Medulla oblongata (tissue), 1 donor: ENCODE measurements around the gene JAKMIP1.
A peak's percentile ranks its signal among the peaks of the same experiment; 100 is the strongest.

ENCODE experiments used
- DNase-seq: peaks from one replicate; pipeline ENCODE4 v3.0.0-alpha.2; 2015; ENCODE audit errors: extremely low spot score

Gene JAKMIP1

DNA sequence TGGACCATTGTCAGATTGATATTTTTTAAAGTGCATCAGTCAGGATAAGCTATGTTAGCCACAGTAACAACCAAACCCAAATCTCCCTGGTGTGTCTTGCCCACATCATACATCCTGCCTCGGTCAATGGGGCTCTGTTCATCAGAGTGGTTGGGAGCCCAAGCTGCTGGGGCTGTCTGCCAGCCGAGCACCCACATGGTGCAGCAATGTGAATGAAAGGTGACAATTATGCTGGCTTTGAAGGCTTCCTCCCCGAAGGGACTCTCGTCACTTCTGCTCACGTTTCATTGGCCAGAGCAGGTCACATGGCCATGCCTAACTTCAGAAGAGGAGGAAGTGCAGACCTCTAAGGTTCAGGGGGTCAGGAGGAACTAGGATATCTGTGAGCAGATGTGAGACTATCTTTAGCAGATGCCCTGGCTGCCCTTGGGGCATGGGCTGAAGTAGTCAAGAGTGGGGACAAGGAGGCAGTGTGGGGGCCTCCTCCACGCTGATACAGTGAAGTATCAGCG lies 1.3 kb upstream of the JAKMIP1 start:
- DNase-seq: no peak

DNA sequence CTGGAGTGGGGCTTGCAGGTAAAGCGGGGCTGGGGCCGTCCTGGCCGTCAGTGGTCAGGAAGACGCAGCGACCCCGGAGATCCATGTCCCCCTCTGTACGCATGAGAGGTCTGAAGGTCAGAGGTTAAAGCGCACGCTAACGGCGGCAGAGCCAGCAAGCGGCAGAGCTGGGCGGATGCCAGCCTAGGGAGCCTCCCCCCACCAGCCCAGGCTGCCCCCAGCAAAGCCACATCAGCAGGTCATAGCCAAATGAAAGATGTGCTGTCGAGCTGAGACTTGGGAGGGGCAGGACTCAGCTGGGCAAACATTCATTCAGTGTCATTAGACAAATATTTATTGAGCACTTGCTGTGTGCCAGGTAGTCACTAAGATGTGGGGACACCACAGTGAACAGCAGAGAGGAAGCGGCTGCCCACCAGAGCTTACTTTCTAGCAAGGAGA lies 593 bp upstream of the JAKMIP1 start:
- no peak for DNase-seq

DNA sequence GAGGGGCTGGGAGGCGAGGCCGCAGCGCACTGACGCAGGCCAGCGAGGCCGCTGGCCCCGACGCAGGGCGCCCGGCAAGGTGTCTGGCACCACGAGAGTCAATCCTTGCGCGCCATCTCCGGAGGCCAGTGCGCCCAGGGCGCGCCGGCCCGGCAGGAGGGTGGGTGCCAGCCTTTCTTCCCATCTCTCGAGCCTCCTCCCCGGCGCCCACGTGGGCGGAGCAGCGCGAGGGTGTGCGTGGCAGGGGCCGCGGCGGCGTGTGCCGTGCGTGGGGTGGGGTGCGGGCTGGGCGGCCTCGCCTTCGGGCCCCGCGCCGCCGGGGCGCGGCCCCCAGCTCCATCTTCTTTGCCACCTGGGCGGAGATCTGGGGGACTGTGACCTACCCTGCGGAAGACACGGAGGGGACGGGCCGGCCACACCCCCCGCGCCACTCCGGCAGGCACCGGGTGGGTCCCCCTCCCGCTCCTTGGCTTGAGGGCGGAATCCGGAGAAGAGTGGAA lies 877 bp downstream of the JAKMIP1 start:
- DNase-seq: no peak

GRCh38 chr4:6198768-6199421 lies 1.5 kb downstream of the JAKMIP1 start:
- DNase-seq: no peak

- DNase-seq: no peak
Observed at GRCh38 chr4:6198278-6198677, 2.1 kb downstream of the JAKMIP1 start.

GRCh38 chr4:6197433-6198174 lies 2.7 kb downstream of the JAKMIP1 start:
- no peak for DNase-seq

DNA sequence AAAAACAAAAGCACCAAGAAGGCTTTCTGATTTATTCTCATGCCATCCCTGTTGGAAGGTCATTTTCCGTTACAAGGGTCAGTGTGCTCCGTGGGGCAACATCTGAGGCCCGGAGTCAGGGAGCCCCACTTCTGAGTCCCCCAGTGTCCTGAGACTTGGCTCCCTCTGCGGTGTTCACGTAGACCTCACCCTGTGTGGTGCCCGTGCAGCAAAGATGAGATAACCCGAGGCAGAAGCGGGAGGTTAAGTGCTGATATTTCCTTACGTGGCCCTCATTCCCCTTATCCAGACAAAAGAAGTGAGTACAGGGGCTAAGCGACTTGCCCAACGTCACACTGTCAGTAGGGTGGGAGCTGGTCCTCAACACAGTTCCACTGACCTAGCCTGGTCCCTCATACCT lies 3.5 kb downstream of the JAKMIP1 start:
- DNase-seq: no peak

DNA sequence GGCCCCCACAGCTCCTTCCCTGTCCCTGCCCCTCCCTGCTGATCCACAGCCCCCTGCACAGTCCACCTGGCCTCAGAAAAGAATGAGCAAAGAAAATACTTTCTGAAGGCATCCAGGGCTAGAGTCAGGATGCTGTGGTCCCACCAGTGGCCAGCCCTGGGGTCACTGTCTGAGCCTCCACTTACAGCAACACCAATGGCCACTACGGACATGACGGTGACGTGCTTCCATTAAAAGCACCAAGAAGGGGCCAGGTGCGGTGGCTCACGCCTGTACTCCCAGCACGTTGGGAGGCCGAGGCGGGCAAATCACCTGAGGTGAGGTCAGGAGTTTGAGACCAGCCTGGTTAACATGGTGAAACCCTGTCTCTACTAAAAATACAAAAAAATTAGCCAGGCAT lies 4.0 kb downstream of the JAKMIP1 start:
- no peak for DNase-seq

- DNase-seq: no peak
Observed at GRCh38 chr4:6195602-6196319, 4.6 kb downstream of the JAKMIP1 start.

GRCh38 chr4:6194458-6195195 lies 5.7 kb downstream of the JAKMIP1 start:
- DNase-seq: peak; percentile 70

GRCh38 chr4:6193399-6193798 lies 7.0 kb downstream of the JAKMIP1 start:
- no peak for DNase-seq

DNA sequence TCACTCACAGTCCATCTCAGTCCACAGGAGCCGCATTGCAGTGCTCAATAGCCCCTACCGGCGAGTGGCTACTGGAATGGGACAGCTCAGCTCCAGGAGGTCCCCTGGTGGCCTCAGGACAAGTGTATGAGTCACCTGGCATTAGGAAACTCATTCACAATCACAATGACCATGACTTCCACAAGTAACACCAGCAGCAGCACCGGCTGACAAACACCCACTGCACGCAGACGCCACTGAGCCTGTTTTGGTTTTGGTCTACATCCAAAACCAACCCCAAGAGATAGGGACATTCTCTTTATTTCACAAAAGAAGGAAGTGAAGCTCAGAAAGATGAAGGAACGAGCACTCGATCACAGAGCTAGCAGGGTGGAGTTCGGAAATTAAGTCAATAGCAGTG lies 8.1 kb downstream of the JAKMIP1 start:
- no peak for DNase-seq

DNA sequence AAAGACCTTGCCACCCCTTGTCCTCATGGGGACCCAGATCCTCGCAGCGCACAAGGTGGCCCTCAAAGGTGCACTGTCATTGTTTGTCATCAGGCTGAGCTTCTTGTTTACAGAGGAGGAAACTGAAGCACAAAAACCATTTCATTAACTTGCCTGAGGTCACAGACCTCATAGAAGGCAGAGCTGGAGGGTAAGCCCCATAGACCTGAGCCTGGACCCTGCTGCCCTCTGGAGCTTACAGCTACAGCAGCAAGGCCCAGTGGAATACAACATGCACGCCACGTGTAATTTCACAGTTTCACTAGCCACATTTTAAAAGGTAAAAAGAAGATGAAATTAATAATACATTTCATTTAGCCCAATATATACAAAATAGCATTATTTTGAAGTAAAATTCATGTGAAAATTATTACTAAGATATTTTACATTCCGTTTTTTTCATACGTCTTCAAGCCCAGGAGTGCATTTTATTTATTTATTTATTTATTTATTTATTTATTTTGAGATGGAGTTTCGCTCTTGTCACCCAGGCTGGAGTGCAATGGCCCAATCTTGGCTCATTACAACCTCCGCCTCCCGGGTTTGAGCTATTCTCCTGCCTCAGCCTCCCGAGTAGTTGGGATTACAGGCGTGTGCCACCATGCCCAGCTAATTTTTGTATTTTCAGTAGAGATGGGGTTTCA lies 8.8 kb downstream of the JAKMIP1 start:
- DNase-seq: no peak

DNA sequence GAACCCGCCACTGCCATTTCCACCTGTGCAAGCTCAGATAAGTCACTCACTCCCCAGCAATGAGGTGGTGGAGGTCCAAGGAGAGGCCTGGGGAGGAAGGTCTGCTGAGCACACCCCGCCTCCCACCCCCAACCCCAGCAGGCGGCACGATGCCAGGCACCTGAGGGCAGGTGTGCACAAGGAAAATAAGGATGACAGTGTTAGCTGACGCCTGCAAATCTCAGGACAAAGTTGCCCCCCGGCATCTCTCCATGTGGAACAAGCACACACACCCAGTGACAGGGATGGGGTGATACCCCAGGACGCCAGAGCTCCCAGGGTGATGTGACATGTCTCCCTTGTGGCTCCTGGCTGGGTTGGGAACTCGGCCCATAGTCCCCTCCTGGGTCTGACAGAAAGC lies 9.9 kb downstream of the JAKMIP1 start:
- DNase-seq: no peak

DNA sequence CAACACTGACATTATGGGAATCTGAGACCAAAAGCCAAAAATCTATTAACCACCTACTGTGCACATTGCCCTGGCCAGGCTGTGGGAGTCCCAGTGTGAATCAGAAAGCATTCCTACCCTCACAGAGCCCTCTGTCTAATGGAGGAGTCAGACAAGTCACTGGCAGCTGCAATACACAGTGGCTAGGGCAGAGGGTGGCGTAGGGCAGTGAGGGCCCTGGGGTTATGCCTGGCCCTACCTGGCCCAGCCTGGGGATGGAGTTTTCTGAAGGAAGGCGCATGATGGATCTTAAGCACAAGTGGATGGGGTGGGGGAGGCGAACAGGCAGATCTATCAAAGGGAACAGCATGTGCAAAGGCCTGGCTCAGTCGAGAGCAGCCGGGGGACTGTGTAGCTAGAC lies 10.8 kb downstream of the JAKMIP1 start:
- no peak for DNase-seq

DNA sequence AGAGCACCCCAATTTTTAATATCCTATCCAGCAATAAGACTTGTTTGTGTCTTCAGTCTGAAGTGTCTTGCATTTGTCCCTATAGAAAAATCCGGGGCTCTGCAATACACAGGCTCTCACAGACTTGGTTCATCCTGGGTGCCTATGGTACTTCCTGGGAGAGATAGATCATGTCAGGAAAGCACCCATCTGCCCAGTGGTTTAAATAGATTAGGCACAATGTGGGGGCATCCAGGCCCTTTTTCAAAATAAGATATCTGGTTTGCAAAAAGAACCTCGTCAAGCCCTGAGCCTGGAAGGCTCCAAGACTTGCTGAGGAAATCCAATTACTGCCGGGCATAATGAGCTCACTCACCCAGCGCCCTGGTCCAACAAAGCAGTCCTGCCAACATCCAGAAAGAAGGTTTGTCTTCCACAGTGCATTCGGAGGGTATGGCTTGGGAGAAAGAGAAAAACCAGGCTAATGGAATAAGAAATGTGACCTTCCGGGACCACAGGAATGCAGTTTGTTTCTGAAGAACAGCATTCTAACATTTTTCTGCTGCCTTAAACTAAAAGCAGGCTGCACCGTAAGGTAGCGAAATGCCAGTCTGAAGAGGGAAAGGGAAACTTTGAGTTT lies 11.6 kb downstream of the JAKMIP1 start:
- DNase-seq: peak; percentile 59

- DNase-seq: no peak
Observed at GRCh38 chr4:6184169-6184568, 16.2 kb downstream of the JAKMIP1 start.

DNA sequence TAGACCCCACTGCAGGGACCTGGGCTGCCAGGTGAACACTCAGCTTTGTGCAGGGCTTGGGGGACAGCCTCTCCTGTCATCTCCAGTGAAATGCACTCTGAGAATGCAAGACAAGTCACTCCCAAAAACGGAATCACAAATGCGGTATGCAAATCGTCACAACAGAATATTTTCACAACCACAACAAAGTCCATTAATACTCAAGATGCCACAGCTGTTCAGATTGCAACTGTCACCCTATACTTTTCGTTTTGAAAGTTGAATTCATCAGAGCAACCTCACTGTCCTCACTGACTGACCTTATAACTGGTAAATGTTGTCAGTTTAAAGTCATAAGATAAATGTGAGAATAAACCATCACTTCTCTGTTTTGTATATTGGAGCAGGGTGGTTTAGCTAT lies 16.6 kb downstream of the JAKMIP1 start:
- no peak for DNase-seq

GRCh38 chr4:6182376-6183280 lies 17.7 kb downstream of the JAKMIP1 start:
- no peak for DNase-seq
